Nephron (organoid): ENCODE data around the gene CAMTA1.

ENCODE experiments used
- H3K27ac Mint-ChIP-seq, 3 experiments: 2 replicates each; pipeline ENCODE4 v1.8.0; 2020; ENCODE audit warnings: mixed read lengths in 3 of 3, mild to moderate bottlenecking in 2 of 3, moderate library complexity in 1 of 3
- H3K27me3 Mint-ChIP-seq: 2 replicates; pipeline ENCODE4 v1.8.0; 2021; ENCODE audit warnings: low read depth, mild to moderate bottlenecking, moderate library complexity, mixed read lengths
- H3K36me3 Mint-ChIP-seq: 2 replicates; pipeline ENCODE4 v1.8.0; 2020; ENCODE audit warnings: low read depth, mixed read lengths
- H3K4me1 Mint-ChIP-seq: 2 replicates; pipeline ENCODE4 v1.8.0; 2020; ENCODE audit warnings: mixed read lengths
- H3K4me3 Mint-ChIP-seq, 3 experiments: 2 replicates each; pipeline ENCODE4 v1.8.0; 2020; ENCODE audit warnings: mild to moderate bottlenecking in 3 of 3, mixed read lengths in 3 of 3, moderate library complexity in 2 of 3
- H3K9me3 Mint-ChIP-seq: 2 replicates; pipeline ENCODE4 v1.8.0; 2020; ENCODE audit warnings: mixed read lengths
- CTCF ChIP-seq, 3 experiments: fragments of 200-600 bp; sonication (generic); IDR thresholded peaks; one replicate each; pipeline ENCODE4 v1.5.0; 2021; ENCODE audit warnings: antibody characterized with exemption in 3 of 3; ENCODE audit not compliant: unreplicated experiment in 3 of 3

CAMTA1 gene

DNA sequence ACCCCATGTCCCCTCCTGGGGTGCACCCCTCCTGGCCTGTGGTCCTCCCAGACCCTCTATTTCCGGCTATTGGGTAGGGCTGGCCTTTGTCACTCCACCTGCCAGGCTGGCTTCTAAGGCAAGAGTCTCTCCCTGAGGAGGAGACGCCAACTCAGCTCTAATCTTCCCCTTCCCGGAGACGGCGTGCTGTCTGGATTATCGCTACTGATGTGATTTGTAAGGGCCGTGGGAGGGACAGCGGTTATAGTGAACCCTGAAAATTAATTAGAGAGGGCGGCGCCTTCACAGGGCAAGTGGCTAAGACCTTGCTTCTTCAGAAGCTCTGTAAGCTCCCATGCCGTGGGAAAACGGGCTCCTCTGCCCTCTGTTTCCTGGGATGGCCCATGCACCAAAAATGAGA is 778.9 kb downstream of the CAMTA1 start:
- H3K27me3 Mint-ChIP-seq, result peaks cover 26% of the 10 kb centered on the region
- no peaks in the 10 kb centered on the region for H3K9me3 Mint-ChIP-seq
- H3K4me3 Mint-ChIP-seq, result no peak overlapping the region
- no peak for TF ChIP-seq CTCF (IDR thresholded peaks at IDR 0.05; ENCODE audit: unreplicated experiment in 3 of 3)
- peaks cover 16% of the 10 kb centered on the region for H3K4me1 Mint-ChIP-seq
- no peaks in the 10 kb centered on the region for H3K36me3 Mint-ChIP-seq
- H3K27ac Mint-ChIP-seq, result peak overlapping the region in 1 of 3 experiments; percentile 60

DNA sequence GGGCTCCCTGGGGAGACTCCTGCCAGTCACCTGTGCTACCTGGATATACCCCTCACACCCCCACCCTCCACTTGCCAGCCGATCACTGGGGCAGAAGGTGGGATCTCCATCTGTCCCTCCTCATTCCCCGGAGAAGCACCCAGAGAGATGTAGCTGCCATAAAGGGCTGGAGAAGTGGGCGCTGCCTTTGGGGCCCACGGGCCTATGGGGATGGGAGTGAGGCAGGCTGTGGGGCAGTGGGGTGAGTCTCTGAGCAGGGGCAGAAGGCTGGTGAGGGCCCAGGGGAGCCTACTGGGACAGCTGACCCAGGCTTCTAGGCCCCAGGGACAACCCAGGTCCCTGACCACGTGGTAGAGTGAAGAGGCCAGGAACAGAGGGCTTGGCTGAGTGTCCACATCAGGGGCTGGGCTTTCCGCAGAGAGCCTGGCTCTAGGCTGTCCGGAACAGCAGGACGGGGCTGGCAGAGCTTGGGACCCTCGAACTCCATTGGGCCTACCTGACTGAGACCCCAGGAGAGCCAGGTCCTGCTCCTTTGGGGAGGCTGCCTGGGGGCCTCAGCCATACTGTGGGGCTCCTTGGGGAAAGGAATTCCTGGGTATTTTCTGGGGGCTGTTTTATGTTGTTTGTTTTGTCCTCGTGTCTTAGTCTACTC is 780.0 kb downstream of the CAMTA1 start:
- TF ChIP-seq CTCF (IDR thresholded peaks at IDR 0.05; ENCODE audit: unreplicated experiment in 3 of 3), result no peak
- no peaks in the 10 kb centered on the region for H3K36me3 Mint-ChIP-seq
- H3K4me1 Mint-ChIP-seq, result peaks cover 11% of the 10 kb centered on the region
- H3K4me3 Mint-ChIP-seq, result no peak overlapping the region
- no peaks in the 10 kb centered on the region for H3K9me3 Mint-ChIP-seq
- peaks cover 17% of the 10 kb centered on the region for H3K27me3 Mint-ChIP-seq
- H3K27ac Mint-ChIP-seq, result no peak overlapping the region

DNA sequence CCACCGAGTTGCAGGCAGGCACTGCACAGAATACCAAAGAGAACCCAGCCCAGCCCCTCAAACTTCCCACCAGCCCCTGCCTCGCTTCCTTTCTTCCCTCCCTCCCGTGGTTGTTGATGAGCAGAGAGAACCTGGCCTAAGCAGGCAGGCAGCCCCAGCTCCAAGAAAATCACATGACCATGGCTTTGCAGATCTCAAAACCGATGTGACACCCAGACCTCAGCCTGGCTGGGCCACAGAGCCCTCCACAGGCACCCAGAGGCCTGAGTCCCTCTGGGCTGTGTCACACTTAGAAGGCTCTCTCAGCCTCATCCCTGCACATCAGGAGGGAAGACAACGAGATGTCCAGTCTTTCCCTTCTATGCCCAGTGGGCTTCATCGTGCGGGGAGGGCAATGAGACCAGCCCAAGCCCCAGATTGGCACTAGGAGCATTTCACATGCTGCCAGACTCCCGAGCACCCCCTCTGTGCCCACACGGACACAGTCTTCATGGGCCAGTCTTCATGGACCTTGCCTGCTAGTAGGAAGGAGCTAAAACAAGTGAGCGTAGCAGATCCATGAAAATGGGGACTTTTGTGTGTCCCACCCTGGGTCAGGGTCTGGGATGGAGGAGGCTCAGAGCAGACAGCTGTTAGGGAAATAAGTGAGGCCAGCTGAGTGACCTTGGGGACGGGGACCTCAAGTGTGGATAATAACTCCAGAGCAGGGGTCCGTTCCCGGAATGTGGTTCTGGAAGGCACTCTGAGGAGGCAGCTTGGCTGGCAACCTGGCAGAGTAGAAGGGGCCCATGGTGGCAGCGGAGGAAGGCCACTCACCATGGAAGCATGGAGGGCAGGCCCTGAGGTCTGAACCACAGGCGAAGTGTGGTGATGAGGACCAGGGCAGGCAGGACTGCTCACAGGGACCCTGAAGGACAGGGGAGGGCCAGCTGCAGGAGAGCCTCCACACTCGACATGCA is 781.4 kb downstream of the CAMTA1 start:
- H3K4me1 Mint-ChIP-seq, result peaks cover 11% of the 10 kb centered on the region
- no peak overlapping the region for H3K4me3 Mint-ChIP-seq
- H3K27me3 Mint-ChIP-seq, result peaks cover 9% of the 10 kb centered on the region
- TF ChIP-seq CTCF (IDR thresholded peaks at IDR 0.05; ENCODE audit: unreplicated experiment in 3 of 3), result no peak
- H3K36me3 Mint-ChIP-seq, result no peaks in the 10 kb centered on the region
- no peak overlapping the region for H3K27ac Mint-ChIP-seq
- no peaks in the 10 kb centered on the region for H3K9me3 Mint-ChIP-seq

GRCh38 chr1:7567376-7567775 is 782.1 kb downstream of the CAMTA1 start:
- Mint-ChIP-seq H3K27me3 (peaks cover 6% of the 10 kb centered on the region), H3K4me1 (peaks cover 9% of the 10 kb centered on the region), H3K27ac (no peak overlapping the region), H3K4me3 (no peak overlapping the region), H3K9me3 (no peaks in the 10 kb centered on the region), H3K36me3 (no peaks in the 10 kb centered on the region)
- TF ChIP-seq CTCF (IDR thresholded peaks at IDR 0.05; ENCODE audit: unreplicated experiment in 3 of 3), result no peak

- TF ChIP-seq CTCF (IDR thresholded peaks at IDR 0.05; ENCODE audit: unreplicated experiment in 3 of 3), result no peak
- no peak overlapping the region for H3K4me3 Mint-ChIP-seq
- H3K9me3 Mint-ChIP-seq, result no peaks in the 10 kb centered on the region
- no peaks in the 10 kb centered on the region for H3K36me3 Mint-ChIP-seq
- peaks cover 9% of the 10 kb centered on the region for H3K27me3 Mint-ChIP-seq
- H3K27ac Mint-ChIP-seq, result no peak overlapping the region
- peaks cover 7% of the 10 kb centered on the region for H3K4me1 Mint-ChIP-seq
Observed at GRCh38 chr1:7568053-7568452, 782.8 kb downstream of the CAMTA1 start.
